ENCODE measurements around the gene RPS6KA2. TPM values are rescaled to one million over a fixed set of nuclear protein-coding genes. Genes with fewer than 3 reads are reported as not detected.
A peak's percentile ranks its signal among the peaks of the same experiment; 100 is the strongest.

Gene RPS6KA2
- total and polyA plus RNA-seq, 4 experiments from 2014 or later = 1.1 to 10.6 (median 6.6) TPM

DNA sequence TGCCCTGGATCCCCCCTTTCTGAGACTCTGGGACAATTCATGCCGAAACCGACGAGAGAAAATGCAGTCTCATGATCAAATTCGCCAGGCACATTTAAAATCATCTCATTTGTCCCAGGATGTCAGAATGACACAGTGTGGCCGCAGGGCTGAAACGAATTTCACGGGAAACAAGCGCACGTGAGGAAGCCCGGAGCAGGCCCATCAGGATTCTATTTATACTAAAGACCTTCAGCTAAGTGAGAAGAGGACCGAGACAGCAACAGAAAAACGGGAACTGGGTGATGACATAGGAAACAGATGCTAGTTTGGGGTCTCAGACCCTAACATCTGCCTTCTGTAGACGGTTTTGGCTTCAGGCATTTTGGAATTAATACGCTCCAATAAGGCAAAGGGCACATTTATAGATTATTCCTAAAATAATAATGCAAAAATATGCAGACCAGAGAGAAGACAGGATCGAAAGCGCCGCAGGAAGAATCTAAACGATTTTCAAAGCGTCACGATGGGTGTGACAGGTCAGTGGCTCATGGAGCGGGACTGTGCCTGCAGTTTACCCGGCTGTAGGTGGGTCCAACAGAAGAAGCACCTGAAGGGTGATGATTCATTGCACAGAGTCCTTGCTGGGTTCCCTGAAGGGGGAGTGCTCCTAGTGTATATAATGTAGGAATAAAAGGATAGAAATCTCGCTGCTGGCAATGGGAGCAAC lies 163.5 kb downstream of the RPS6KA2 start:
- no peak overlapping the region for H3K4me3 ChIP-seq (ENCODE audit: low read length in 2 of 2)
- Mint-ChIP-seq H3K9me3 (peaks cover 0 to under 1% (median 0%) of the 10 kb centered on the region in 8 donors), H3K36me3 (peaks cover 0 to 10% of the 10 kb centered on the region in 2 donors), H3K4me1 (no peaks in the 10 kb centered on the region), H3K27ac (peak overlapping the region in 1 of 7 donors; percentile 44), H3K27me3 (no peaks in the 10 kb centered on the region), H3K4me3 (no peak overlapping the region)
- DNase-seq = no peak
- no peaks in the 10 kb centered on the region for H3K36me3 ChIP-seq (ENCODE audit: insufficient read depth, low read length)
- H3K27me3 ChIP-seq (ENCODE audit: insufficient read depth, low read length) = no peaks in the 10 kb centered on the region
- no peaks in the 10 kb centered on the region for H3K4me1 ChIP-seq (ENCODE audit: insufficient read depth, low read length)
- CTCF ChIA-PET (ENCODE audit: partially characterized antibody) = no interaction called here
- POLR2A ChIA-PET (ENCODE audit: partially characterized antibody) = interaction anchor here (1.3 kb wide), 1 partner anchor 20 kb away, joined by 3 read pairs; no protein-coding TSS in a partner anchor
- intact Hi-C loops (cut with micrococcal nuclease) = no loop called here
- no peaks in the 10 kb centered on the region for H3K9me3 ChIP-seq (ENCODE audit: control insufficient read depth in 1 of 2, low read length in 2 of 2)
- H3K27ac ChIP-seq (ENCODE audit: low read depth, low read length) = no peak overlapping the region

GRCh38 chr6:166462461-166463135 lies 164.5 kb downstream of the RPS6KA2 start:
- H3K27me3 ChIP-seq (ENCODE audit: insufficient read depth, low read length) = no peaks in the 10 kb centered on the region
- H3K27me3 Mint-ChIP-seq = no peaks in the 10 kb centered on the region
- H3K4me3 Mint-ChIP-seq = no peak overlapping the region
- no peaks in the 10 kb centered on the region for H3K4me1 ChIP-seq (ENCODE audit: insufficient read depth, low read length)
- H3K4me3 ChIP-seq (ENCODE audit: low read length in 2 of 2) = no peak overlapping the region
- H3K27ac Mint-ChIP-seq = no peak overlapping the region
- CTCF ChIA-PET (ENCODE audit: partially characterized antibody) = no interaction called here
- no peak for DNase-seq
- no peaks in the 10 kb centered on the region for H3K36me3 ChIP-seq (ENCODE audit: insufficient read depth, low read length)
- no peaks in the 10 kb centered on the region for H3K4me1 Mint-ChIP-seq
- POLR2A ChIA-PET (ENCODE audit: partially characterized antibody) = no interaction called here
- H3K27ac ChIP-seq (ENCODE audit: low read depth, low read length) = no peak overlapping the region
- H3K9me3 Mint-ChIP-seq = peaks cover 0 to 9% (median 4%) of the 10 kb centered on the region in 8 donors
- H3K9me3 ChIP-seq (ENCODE audit: control insufficient read depth in 1 of 2, low read length in 2 of 2) = no peaks in the 10 kb centered on the region
- intact Hi-C loops (cut with micrococcal nuclease) = no loop called here
- H3K36me3 Mint-ChIP-seq = peaks cover 0 to 18% of the 10 kb centered on the region in 2 donors

DNA sequence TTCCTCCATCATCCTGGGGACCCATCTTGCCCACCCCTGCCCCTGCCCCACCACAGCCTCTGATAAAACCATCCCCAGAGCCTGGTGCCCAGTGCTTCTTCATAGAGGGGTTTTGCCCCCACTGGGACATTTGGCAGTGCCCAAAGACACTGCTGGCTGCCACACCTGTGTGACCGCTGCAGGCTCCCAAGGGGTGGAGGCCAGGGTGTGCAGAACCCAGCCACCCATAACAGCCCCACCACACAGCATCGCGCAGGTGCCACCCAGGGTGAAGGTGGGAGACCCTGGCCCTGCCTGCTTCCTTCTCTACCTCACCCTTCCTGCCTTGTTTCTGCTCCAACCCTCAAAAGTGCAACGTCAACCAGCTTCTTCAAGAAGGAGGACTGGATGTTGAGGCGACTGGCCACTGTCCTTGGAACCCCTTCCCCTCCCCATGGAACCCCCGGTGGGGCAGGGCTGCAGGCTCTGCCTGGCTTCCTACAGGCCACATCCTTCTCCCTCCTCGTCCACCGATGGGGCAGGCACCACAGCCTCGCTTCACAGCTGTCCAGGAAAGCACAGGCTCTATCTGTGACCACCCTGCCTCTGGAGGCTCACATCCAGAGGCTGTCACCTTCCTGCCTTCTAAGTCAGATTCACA lies 165.1 kb downstream of the RPS6KA2 start:
- H3K36me3 Mint-ChIP-seq = peaks cover 0 to 20% of the 10 kb centered on the region in 2 donors
- ChIA-PET CTCF (ENCODE audit: partially characterized antibody) (no interaction called here), POLR2A (ENCODE audit: partially characterized antibody) (no interaction called here)
- no peaks in the 10 kb centered on the region for H3K4me1 ChIP-seq (ENCODE audit: insufficient read depth, low read length)
- no peaks in the 10 kb centered on the region for H3K4me1 Mint-ChIP-seq
- no peaks in the 10 kb centered on the region for H3K27me3 ChIP-seq (ENCODE audit: insufficient read depth, low read length)
- no peaks in the 10 kb centered on the region for H3K36me3 ChIP-seq (ENCODE audit: insufficient read depth, low read length)
- intact Hi-C loops (cut with micrococcal nuclease) = no loop called here
- no peak overlapping the region for H3K4me3 ChIP-seq (ENCODE audit: low read length in 2 of 2)
- H3K4me3 Mint-ChIP-seq = no peak overlapping the region
- H3K27me3 Mint-ChIP-seq = no peaks in the 10 kb centered on the region
- H3K27ac ChIP-seq (ENCODE audit: low read depth, low read length) = no peak overlapping the region
- no peak for DNase-seq
- H3K9me3 Mint-ChIP-seq = peaks cover 0 to 11% (median 4%) of the 10 kb centered on the region in 8 donors
- H3K27ac Mint-ChIP-seq = no peak overlapping the region
- H3K9me3 ChIP-seq (ENCODE audit: control insufficient read depth in 1 of 2, low read length in 2 of 2) = no peaks in the 10 kb centered on the region

DNA sequence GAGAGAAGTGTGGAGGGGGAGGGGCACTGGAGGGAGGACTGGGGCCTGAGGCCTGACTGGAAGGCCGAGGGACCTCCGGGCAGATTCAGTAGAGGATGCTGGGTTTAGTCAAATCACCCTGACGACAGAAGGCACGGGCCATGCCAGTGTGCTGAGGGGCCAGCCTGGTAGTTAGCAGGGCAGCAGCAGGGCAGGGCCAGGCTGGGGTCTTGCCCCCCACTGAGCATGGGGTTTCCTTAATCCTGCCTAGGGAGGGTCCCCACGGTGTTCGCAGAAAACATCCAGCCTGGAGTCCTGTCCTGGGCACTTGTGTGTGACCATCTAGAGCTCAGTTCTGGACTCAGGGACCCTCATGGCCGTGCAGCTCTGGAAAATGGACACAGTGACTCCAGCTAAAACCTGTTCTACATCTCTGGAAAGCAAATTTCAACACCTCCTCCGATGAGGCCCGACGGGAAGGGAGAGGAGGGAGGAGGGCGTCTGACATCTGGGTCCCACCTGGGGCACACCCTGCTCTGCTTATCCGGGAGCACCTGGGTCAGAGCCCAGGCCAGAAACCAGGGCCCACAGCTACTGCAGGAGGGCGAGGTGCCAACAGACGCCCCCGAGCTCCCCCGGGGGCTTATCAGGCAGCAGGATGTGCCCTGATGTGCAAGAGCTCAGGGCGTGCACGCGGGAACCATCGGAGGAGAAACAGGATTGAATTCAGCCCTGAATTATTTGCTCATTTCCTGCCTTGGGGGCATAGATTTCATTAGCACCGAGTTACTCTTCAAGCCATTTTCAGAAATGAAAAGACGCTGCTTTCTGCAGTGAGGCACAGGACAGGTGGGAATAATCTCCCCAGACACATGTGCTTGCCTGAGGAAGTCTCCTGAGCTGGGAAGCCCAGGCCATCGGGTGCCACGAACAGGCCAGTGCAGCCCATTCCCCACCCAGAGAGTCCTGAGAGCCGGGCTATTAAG lies 166.3 kb downstream of the RPS6KA2 start:
- Mint-ChIP-seq H3K27ac (peak overlapping the region in 1 of 7 donors; percentile 18), H3K4me1 (peaks cover 0 to 2% (median under 1%) of the 10 kb centered on the region in 4 donors), H3K36me3 (peaks cover 0 to 20% of the 10 kb centered on the region in 2 donors), H3K27me3 (no peaks in the 10 kb centered on the region), H3K9me3 (peaks cover 0 to 11% (median 4%) of the 10 kb centered on the region in 8 donors), H3K4me3 (no peak overlapping the region)
- H3K9me3 ChIP-seq (ENCODE audit: control insufficient read depth in 1 of 2, low read length in 2 of 2) = no peaks in the 10 kb centered on the region
- H3K4me3 ChIP-seq (ENCODE audit: low read length in 2 of 2) = no peak overlapping the region
- no peak overlapping the region for H3K27ac ChIP-seq (ENCODE audit: low read depth, low read length)
- H3K4me1 ChIP-seq (ENCODE audit: insufficient read depth, low read length) = no peaks in the 10 kb centered on the region
- POLR2A ChIA-PET (ENCODE audit: partially characterized antibody) = no interaction called here
- intact Hi-C loops (cut with micrococcal nuclease) = no loop called here
- DNase-seq = no peak
- CTCF ChIA-PET (ENCODE audit: partially characterized antibody) = interaction anchor here (1.0 to 2.4 kb wide), 2 partner anchors 25 to 52 kb away, joined by 3 to 6 read pairs; no protein-coding TSS in a partner anchor
- H3K36me3 ChIP-seq (ENCODE audit: insufficient read depth, low read length) = no peaks in the 10 kb centered on the region
- H3K27me3 ChIP-seq (ENCODE audit: insufficient read depth, low read length) = no peaks in the 10 kb centered on the region

DNA sequence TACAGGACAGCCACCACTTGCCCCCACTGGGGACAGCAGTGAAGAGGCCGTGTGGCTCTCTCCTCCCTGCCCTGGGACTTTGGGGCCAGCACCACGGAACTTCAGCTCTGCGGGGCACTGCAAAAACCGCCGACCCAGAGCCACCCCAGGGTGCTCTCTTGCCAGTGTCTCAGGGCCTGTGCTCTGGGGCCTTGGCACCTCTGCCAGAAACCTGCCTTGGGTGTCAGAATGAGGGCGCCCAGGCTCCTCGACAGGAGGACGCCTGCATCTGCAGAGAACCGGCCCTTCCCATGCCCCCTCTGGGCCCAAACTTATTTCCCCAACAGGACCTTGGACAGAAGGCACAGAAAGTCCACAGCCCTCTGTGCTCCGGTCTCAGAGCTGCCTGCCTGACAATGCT lies 167.1 kb downstream of the RPS6KA2 start:
- POLR2A ChIA-PET (ENCODE audit: partially characterized antibody) = no interaction called here
- no peaks in the 10 kb centered on the region for H3K27me3 Mint-ChIP-seq
- intact Hi-C loops (cut with micrococcal nuclease) = no loop called here
- H3K4me1 Mint-ChIP-seq = peaks cover 0 to 2% (median under 1%) of the 10 kb centered on the region in 4 donors
- H3K9me3 Mint-ChIP-seq = peaks cover 0 to 11% (median 4%) of the 10 kb centered on the region in 8 donors
- no peak overlapping the region for H3K27ac Mint-ChIP-seq
- peaks cover 0 to 20% of the 10 kb centered on the region in 2 donors for H3K36me3 Mint-ChIP-seq
- H3K36me3 ChIP-seq (ENCODE audit: insufficient read depth, low read length) = no peaks in the 10 kb centered on the region
- DNase-seq = no peak
- H3K9me3 ChIP-seq (ENCODE audit: control insufficient read depth in 1 of 2, low read length in 2 of 2) = no peaks in the 10 kb centered on the region
- no peak overlapping the region for H3K27ac ChIP-seq (ENCODE audit: low read depth, low read length)
- H3K4me3 ChIP-seq (ENCODE audit: low read length in 2 of 2) = no peak overlapping the region
- H3K4me1 ChIP-seq (ENCODE audit: insufficient read depth, low read length) = no peaks in the 10 kb centered on the region
- CTCF ChIA-PET (ENCODE audit: partially characterized antibody) = interaction anchor here (1.0 to 2.4 kb wide), 2 partner anchors 24 to 53 kb away, joined by 3 to 6 read pairs; no protein-coding TSS in a partner anchor
- H3K27me3 ChIP-seq (ENCODE audit: insufficient read depth, low read length) = no peaks in the 10 kb centered on the region
- H3K4me3 Mint-ChIP-seq = no peak overlapping the region

GRCh38 chr6:166459272-166459671 lies 167.8 kb downstream of the RPS6KA2 start:
- no peaks in the 10 kb centered on the region for H3K9me3 ChIP-seq (ENCODE audit: control insufficient read depth in 1 of 2, low read length in 2 of 2)
- H3K36me3 ChIP-seq (ENCODE audit: insufficient read depth, low read length) = no peaks in the 10 kb centered on the region
- Mint-ChIP-seq H3K36me3 (peaks cover 0 to 20% of the 10 kb centered on the region in 2 donors), H3K4me3 (no peak overlapping the region), H3K4me1 (peaks cover 0 to 2% (median under 1%) of the 10 kb centered on the region in 4 donors), H3K27ac (no peak overlapping the region), H3K9me3 (peaks cover 0 to 11% (median 4%) of the 10 kb centered on the region in 8 donors), H3K27me3 (no peaks in the 10 kb centered on the region)
- no peak overlapping the region for H3K27ac ChIP-seq (ENCODE audit: low read depth, low read length)
- no peak overlapping the region for H3K4me3 ChIP-seq (ENCODE audit: low read length in 2 of 2)
- POLR2A ChIA-PET (ENCODE audit: partially characterized antibody) = no interaction called here
- H3K4me1 ChIP-seq (ENCODE audit: insufficient read depth, low read length) = no peaks in the 10 kb centered on the region
- intact Hi-C loops (cut with micrococcal nuclease) = no loop called here
- no peak for DNase-seq
- CTCF ChIA-PET (ENCODE audit: partially characterized antibody) = interaction anchor here (1.7 to 2.4 kb wide), 2 partner anchors 28 to 53 kb away, joined by 4 to 6 read pairs; no protein-coding TSS in a partner anchor
- H3K27me3 ChIP-seq (ENCODE audit: insufficient read depth, low read length) = no peaks in the 10 kb centered on the region

Data from CD4-positive, alpha-beta memory T cell (primary cell).